ENCODE data around the gene ARHGAP25.

DNA sequence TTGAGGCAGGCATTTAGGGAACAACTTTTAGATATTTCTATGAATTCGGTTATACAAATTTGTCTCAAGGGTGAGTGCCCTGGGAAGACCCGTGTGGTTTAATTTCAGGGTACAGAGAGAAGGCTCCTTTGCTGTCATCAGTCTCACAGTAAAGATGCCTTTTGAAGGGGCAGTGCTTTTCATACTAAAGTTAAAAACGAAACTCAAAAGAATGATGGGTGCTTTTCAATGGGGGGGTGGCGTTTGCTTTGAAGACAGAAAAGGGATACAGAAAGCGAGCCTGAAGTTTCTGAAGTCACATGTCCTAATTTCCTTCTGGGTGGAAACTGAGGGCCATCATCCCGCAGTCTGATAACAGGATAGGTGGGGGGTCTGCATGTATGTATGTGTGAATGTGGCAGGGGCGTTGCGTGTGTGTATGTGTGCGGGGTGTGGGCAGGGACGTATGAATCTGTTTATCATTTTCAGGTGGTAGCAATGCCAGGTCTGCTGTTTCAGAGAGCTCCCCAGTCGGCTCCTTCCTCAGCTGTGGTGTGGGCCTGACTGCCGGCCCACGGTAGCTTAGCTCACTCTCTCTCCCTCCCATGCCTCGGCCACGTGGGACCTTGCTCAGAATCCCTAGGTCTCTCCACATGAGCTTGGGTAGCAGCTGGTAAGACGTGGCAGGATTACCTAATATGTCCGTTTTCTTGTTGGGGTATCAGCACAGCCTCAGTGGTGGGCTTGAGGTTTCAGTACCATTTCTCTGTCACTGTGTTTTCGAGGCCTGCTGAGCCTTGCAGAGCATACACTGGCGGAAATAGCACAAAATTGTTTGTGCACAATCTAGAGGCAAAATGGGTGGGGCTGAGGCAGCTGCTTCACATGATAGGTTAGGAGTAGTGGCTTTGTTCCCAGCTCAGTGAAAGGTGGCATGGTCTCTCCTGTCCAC, 32.7 kb downstream of the ARHGAP25 start:
- TF ChIP-seq CTCF (conservative IDR thresholded peaks at IDR 0.05) (no peak), EZH2 (IDR thresholded peaks at IDR 0.05; ENCODE audit: low read depth) (no peak)

Measured in PC-9 (cell line).